Astrocyte (in vitro differentiated cells and primary cell): ENCODE data around the gene ENO3.

Experiments
- EZH2 ChIP-seq: IDR thresholded peaks from 2 replicates; pipeline ENCODE4 v1.6.1; 2012; ENCODE audit warnings: mild to moderate bottlenecking, low read length, inconsistent platforms; ENCODE audit not compliant: insufficient read depth
- TF ChIP-seq, protein P1 (sequence below): IDR thresholded peaks from 2 replicates; pipeline ENCODE4 v1.5.1; 2011; ENCODE audit warnings: low read depth, mild to moderate bottlenecking, inconsistent platforms, low read length, moderate library complexity; ENCODE audit not compliant: insufficient read depth

DNA sequence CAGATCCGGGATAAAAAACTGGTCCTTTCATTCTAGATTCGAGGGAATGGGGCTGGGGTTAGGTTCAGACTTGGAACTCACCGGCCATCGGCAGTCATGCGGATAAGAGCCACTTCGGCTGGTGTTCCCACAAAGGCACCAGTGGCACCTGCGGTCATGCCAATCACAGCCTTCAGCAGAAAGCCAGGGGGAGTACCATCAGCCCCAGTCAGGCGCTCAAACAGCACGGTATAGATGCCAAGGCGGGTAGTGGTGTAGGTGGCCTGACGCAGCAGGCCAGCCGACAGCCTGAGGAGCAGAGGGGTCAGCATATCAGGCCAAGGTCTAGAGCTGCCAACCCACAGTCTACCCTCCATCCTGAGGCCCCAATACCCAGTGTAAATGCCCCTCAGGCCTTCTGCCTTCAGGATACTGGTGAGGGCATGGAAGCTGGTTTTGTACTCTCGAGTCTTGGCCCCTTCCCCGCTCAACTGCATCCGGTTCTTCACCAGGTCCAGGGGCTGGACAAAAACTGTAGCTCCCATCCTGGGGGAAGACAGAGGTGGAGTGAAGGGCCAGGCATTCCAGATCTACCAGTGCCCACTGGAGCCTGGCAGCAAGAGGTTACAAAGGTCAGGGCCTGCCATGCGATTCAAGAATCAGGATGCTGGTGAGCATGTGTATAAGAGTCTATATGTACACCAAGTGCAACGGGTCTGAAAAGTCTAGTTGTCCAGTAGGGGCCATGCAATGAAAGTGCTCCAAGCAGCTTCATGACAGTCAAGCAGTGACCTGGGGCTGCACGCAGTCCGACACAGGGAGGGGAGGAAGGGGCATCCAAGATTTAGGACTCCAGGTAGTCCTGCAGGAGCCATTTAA is 12.0 kb upstream of the ENO3 start:
- TF ChIP-seq, protein P1, sequence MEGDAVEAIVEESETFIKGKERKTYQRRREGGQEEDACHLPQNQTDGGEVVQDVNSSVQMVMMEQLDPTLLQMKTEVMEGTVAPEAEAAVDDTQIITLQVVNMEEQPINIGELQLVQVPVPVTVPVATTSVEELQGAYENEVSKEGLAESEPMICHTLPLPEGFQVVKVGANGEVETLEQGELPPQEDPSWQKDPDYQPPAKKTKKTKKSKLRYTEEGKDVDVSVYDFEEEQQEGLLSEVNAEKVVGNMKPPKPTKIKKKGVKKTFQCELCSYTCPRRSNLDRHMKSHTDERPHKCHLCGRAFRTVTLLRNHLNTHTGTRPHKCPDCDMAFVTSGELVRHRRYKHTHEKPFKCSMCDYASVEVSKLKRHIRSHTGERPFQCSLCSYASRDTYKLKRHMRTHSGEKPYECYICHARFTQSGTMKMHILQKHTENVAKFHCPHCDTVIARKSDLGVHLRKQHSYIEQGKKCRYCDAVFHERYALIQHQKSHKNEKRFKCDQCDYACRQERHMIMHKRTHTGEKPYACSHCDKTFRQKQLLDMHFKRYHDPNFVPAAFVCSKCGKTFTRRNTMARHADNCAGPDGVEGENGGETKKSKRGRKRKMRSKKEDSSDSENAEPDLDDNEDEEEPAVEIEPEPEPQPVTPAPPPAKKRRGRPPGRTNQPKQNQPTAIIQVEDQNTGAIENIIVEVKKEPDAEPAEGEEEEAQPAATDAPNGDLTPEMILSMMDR, result no peak
- no peak for TF ChIP-seq EZH2
